Osteocyte (in vitro differentiated cells): ENCODE data around the gene DIPK2B. TPM values are rescaled to one million over a fixed set of nuclear protein-coding genes. Genes with fewer than 3 reads are reported as not detected.

Experiments used
- DNase-seq: peaks from one replicate; pipeline ENCODE4 v3.0.0; 2021; ENCODE audit warnings: mixed read lengths; ENCODE audit not compliant: unreplicated experiment; ENCODE audit errors: extremely low spot score
- H3K27ac Mint-ChIP-seq: one replicate; pipeline ENCODE4 v1.8.0; 2021; ENCODE audit warnings: mild to moderate bottlenecking, mixed read lengths; ENCODE audit not compliant: unreplicated experiment
- H3K27me3 Mint-ChIP-seq: one replicate; pipeline ENCODE4 v1.8.0; 2021; ENCODE audit warnings: mixed read lengths; ENCODE audit not compliant: unreplicated experiment
- H3K36me3 Mint-ChIP-seq: one replicate; pipeline ENCODE4 v1.8.0; 2021; ENCODE audit warnings: mixed read lengths; ENCODE audit not compliant: unreplicated experiment
- H3K4me1 Mint-ChIP-seq: one replicate; pipeline ENCODE4 v1.8.0; 2021; ENCODE audit warnings: mixed read lengths; ENCODE audit not compliant: unreplicated experiment
- H3K4me3 Mint-ChIP-seq: one replicate; pipeline ENCODE4 v1.8.0; 2021; ENCODE audit warnings: mild to moderate bottlenecking, moderate library complexity, mixed read lengths; ENCODE audit not compliant: unreplicated experiment
- H3K9me3 Mint-ChIP-seq: one replicate; pipeline ENCODE4 v1.8.0; 2021; ENCODE audit warnings: mixed read lengths; ENCODE audit not compliant: unreplicated experiment
- CTCF ChIP-seq: fragments of 200-600 bp; sonication (generic); IDR thresholded peaks from 2 replicates; pipeline ENCODE4 v1.5.0; 2021; ENCODE audit warnings: antibody characterized with exemption, mild to moderate bottlenecking, moderate library complexity
- total RNA-seq: library from RNA; stranded (reverse); gene quantifications from 2 replicates; pipeline ENCODE4 v1.2.1, GENCODE V29; 2021

The DIPK2B gene
- total RNA-seq, 1 donor from 2014 or later, result not detected

GRCh38 chrX:45230410-45230809 lies 29.7 kb upstream of the DIPK2B start:
- no peaks in the 10 kb centered on the region for H3K4me1 Mint-ChIP-seq
- H3K27ac Mint-ChIP-seq, result no peak overlapping the region
- no peak for TF ChIP-seq CTCF
- no peaks in the 10 kb centered on the region for H3K36me3 Mint-ChIP-seq
- DNase-seq, result no peak
- H3K27me3 Mint-ChIP-seq, result peaks cover 4% of the 10 kb centered on the region
- H3K9me3 Mint-ChIP-seq, result peaks cover 22% of the 10 kb centered on the region
- H3K4me3 Mint-ChIP-seq, result no peak overlapping the region

GRCh38 chrX:45229348-45229747 lies 28.7 kb upstream of the DIPK2B start:
- H3K4me3 Mint-ChIP-seq, result no peak overlapping the region
- H3K4me1 Mint-ChIP-seq, result no peaks in the 10 kb centered on the region
- H3K27me3 Mint-ChIP-seq, result peaks cover 4% of the 10 kb centered on the region
- H3K36me3 Mint-ChIP-seq, result no peaks in the 10 kb centered on the region
- H3K27ac Mint-ChIP-seq, result no peak overlapping the region
- DNase-seq, result no peak
- peaks cover 22% of the 10 kb centered on the region for H3K9me3 Mint-ChIP-seq
- no peak for TF ChIP-seq CTCF

DNA sequence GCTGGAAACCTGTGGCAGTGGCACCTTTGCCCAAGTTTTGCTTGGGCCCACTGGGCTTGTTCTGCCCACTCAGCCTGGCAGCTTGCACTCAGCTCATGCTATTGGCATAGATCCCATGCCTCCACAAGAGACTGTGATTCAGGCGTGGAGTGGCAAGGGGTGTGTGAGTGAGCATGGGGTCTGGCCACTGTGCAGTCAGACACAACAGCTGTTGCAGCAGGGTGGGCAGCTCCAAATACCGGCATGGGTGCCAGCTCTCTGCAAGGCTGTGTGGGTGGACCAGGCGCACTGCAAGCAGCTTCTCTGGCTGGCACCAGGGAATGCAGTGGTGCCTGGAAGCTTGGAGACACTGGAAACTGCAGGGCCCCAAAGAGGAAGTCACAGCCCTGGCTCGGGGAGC lies 27.4 kb upstream of the DIPK2B start:
- Mint-ChIP-seq H3K27ac (no peak overlapping the region), H3K4me3 (no peak overlapping the region), H3K4me1 (no peaks in the 10 kb centered on the region), H3K27me3 (peaks cover 4% of the 10 kb centered on the region), H3K9me3 (peaks cover 24% of the 10 kb centered on the region), H3K36me3 (no peaks in the 10 kb centered on the region)
- TF ChIP-seq CTCF, result no peak
- DNase-seq, result no peak

DNA sequence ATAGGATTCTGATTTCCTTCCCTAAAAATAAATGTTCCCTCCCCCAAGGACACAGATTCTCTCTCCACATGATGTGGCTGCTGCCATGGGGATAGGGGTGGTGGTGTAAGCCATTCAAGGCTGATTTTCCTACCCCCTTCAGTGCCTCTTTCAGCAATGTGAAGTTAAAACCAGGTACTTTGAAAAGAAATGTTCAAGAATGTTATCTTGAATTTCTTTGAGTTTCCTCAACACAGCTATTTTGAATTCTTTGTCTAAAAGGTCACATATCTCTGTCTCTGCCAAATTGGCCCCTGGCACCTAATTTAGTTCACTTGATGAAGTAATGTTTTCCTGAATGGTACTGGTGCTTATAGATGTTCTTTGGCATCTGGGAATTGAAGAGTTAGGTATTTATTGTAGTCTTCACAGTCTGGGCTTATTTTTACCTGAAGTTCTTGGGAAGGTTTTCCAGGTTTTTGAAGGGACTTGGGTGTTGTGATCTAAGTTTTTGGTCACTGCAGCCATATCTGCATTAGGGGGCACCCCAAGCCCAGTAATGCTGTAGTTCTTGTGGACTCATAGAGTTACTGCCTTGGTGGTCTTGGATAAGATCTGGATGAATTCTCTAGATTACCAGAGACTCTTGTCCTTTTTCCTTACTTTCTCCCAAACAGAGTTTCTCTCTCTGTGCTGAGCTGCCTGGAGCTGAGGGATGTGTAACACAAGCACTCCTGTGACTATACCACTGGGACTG lies 7.6 kb upstream of the DIPK2B start:
- Mint-ChIP-seq H3K4me3 (no peak overlapping the region), H3K27ac (no peak overlapping the region), H3K9me3 (peaks cover 43% of the 10 kb centered on the region), H3K4me1 (no peaks in the 10 kb centered on the region), H3K27me3 (no peaks in the 10 kb centered on the region), H3K36me3 (no peaks in the 10 kb centered on the region)
- DNase-seq, result no peak
- TF ChIP-seq CTCF, result no peak

DNA sequence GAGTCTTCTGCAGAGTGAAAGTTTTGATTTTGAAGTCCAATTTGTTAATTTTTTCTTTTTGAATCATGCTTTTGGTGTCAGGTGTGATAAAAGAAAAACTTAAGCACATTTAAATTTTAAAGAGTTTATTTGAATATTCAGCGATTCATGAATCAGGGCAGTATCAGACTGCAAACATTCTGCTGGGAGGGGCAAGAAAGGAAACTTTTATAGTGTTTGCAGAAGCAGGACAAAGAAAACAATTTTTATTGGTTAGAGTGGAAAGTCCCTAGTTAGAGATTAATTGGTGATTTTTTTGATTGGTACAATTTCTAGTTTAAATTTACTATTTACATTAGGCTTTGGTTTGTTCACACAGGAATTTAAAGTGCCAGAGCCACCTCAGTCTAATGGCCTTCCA lies 1.5 kb upstream of the DIPK2B start:
- peaks cover 23% of the 10 kb centered on the region for H3K9me3 Mint-ChIP-seq
- DNase-seq, result no peak
- no peak overlapping the region for H3K27ac Mint-ChIP-seq

More for the DNA sequence above, 1.5 kb upstream of the DIPK2B start:
- H3K4me3 Mint-ChIP-seq, result no peak overlapping the region
- H3K27me3 Mint-ChIP-seq, result peaks cover 16% of the 10 kb centered on the region
- H3K4me1 Mint-ChIP-seq, result no peaks in the 10 kb centered on the region
- no peaks in the 10 kb centered on the region for H3K36me3 Mint-ChIP-seq
- no peak for TF ChIP-seq CTCF
